Ovary (tissue), 9 donors: Measurements from ENCODE around the gene CHKB. TPM values are rescaled to one million over a fixed set of nuclear protein-coding genes. Genes with fewer than 3 reads are reported as not detected.
"Not testable (repeated sequence)": the region's sequence is repeated elsewhere in the genome, so short reads cannot be mapped to it uniquely, and the experiment has no call there.

Source experiments
- DNase-seq, 5 donors: peaks; one replicate each; pipeline ENCODE4 v3.0.0-alpha.2; 2019 to 2020
- H3K27ac ChIP-seq, 2 donors: fragments of 200-600 bp; one replicate each; pipeline versions ENCODE4 v1.5.1 to v1.8.0; 2019 to 2022
- H3K27me3 ChIP-seq: fragments of 200-600 bp; one replicate; pipeline ENCODE4 v1.8.0; 2022
- H3K36me3 ChIP-seq: fragments of 200-600 bp; sonication (generic); one replicate; pipeline ENCODE4 v1.5.1; 2019
- H3K4me1 ChIP-seq: one replicate; pipeline ENCODE4 v1.8.1; 2013; ENCODE audit warnings: mild to moderate bottlenecking, moderate library complexity; ENCODE audit not compliant: insufficient read depth
- H3K4me3 ChIP-seq: fragments of 200-600 bp; sonication (generic); one replicate; pipeline ENCODE4 v1.5.1; 2017
- H3K9me3 ChIP-seq, 2 donors: fragments of 200-600 bp in 1 of 2; sonication (generic) in 1 of 2; one replicate each; pipeline versions ENCODE4 v1.5.1 to v1.8.1; 2013 to 2019; ENCODE audit warnings: mild to moderate bottlenecking in 1 of 2, moderate library complexity in 1 of 2
- CTCF ChIP-seq, 3 donors: fragments of 450-650 bp in 2 of 3; fragments of 200-600 bp in 1 of 3; IDR thresholded peaks; one replicate each; pipeline versions ENCODE4 v1.5.1 to v1.8.0; 2016 to 2022; ENCODE audit warnings: antibody characterized with exemption in 3 of 3, mild to moderate bottlenecking in 1 of 3
- EP300 ChIP-seq: sonication (generic); formaldehyde crosslinking; IDR thresholded peaks from one replicate; pipeline ENCODE4 v1.6.1; 2017; ENCODE audit warnings: antibody characterized with exemption
- POLR2A ChIP-seq: fragments of 450-650 bp; IDR thresholded peaks from one replicate; pipeline ENCODE4 v1.6.1; 2017; ENCODE audit warnings: antibody characterized with exemption, mild to moderate bottlenecking, moderate library complexity
- WGBS, 3 donors: extraction: QIAGEN DNeasy Blood & Tissue Kit in 1 of 3; methylation state at CpG; one replicate each; pipeline versions ENCODE4 v1.1.5 to v1.1.7; 2013 to 2017; 5-methylcytosine and 5-hydroxymethylcytosine counted together
- intact Hi-C, 4 donors: fragments of 100-400 bp; cut with DNase I; formaldehyde crosslinking; loops; one replicate each; pipeline versions ENCODE4 v1.11.0 to v1.15.1; 2022 to 2023
- polyA plus RNA-seq, 2 donors: library from polyadenylated mRNA; stranded (reverse); fragments of 200-250 nt in 1 of 2; fragments of 350-450 nt in 1 of 2; fragmentation: Illumina TruSeq in 1 of 2; extraction: RNeasy Lipid Tissue Mini Kit (QIAGEN cat#74804) in 1 of 2; gene quantifications; one replicate each; pipeline ENCODE4 v1.2.3, GENCODE V29; 2013 to 2014
- total RNA-seq, 7 donors: library from RNA; depleted of rRNA in 2 of 7; stranded (reverse); fragments of >200 nt in 2 of 7; fragmentation: NEBNext Ultra II Directional in 3 of 7; extraction: Animal tissue kit (Norgen Biotek cat#: 25700) in 3 of 7; gene quantifications; one replicate each; pipeline versions ENCODE4 v1.1.0 to v1.2.4, GENCODE V29; 2016 to 2023
- donor health status: DM: no; HTN: no; CAD: no; lungs with moderate emphysema.
- donor health status: DM: no; HTN: no; CAD: no.
- donor health status: Bipolar disorder and iron deficiency.
- donor health status: DM: yes; HTN: yes; CAD: no.
- donor health status: DM: no; HTN: no; CAD: no.
- donor health status: DM: yes; HTN: yes; CAD: no.

Gene CHKB
- total and polyA plus RNA-seq, 9 donors = 34.9 to 73.2 (median 47.9) TPM

- WGBS, 3 donors = 85 to 90% (median 90%) methylated on average over 17 of the region's 17 CpGs
- no peaks in the 10 kb centered on the region for H3K9me3 ChIP-seq
- H3K4me1 ChIP-seq = no peaks in the 10 kb centered on the region
- intact Hi-C loops = no loop called here
- TF ChIP-seq CTCF (IDR thresholded peaks at IDR 0.05) (no peak), EP300 (no peak), POLR2A (no peak)
- DNase-seq = no peak
- H3K36me3 ChIP-seq = no peaks in the 10 kb centered on the region
- no peak overlapping the region for H3K27ac ChIP-seq
- no peaks in the 10 kb centered on the region for H3K27me3 ChIP-seq
- H3K4me3 ChIP-seq = no peak overlapping the region
These were observed 27.9 kb upstream of the CHKB start for GRCh38 chr22:50610581-50610980.

GRCh38 chr22:50610041-50610451 is 27.4 kb upstream of the CHKB start:
- H3K4me1 ChIP-seq = no peaks in the 10 kb centered on the region
- H3K9me3 ChIP-seq = no peaks in the 10 kb centered on the region
- no peak overlapping the region for H3K27ac ChIP-seq
- TF ChIP-seq EP300 (no peak), CTCF (IDR thresholded peaks at IDR 0.05) (no peak), POLR2A (no peak)
- no peaks in the 10 kb centered on the region for H3K36me3 ChIP-seq
- no peak for DNase-seq
- intact Hi-C loops = no loop called here
- H3K4me3 ChIP-seq = no peak overlapping the region
- H3K27me3 ChIP-seq = no peaks in the 10 kb centered on the region
- 84 to 92% (median 87%) methylated on average over 11 of the region's 11 CpGs for WGBS, 3 donors

- Histone ChIP-seq H3K4me1 (no peaks in the 10 kb centered on the region), H3K36me3 (no peaks in the 10 kb centered on the region), H3K4me3 (no peak overlapping the region), H3K9me3 (no peaks in the 10 kb centered on the region), H3K27ac (no peak overlapping the region), H3K27me3 (no peaks in the 10 kb centered on the region)
- 81 to 85% (median 82%) methylated on average over 12 of the region's 12 CpGs for WGBS, 3 donors
- TF ChIP-seq EP300 = no peak
- TF ChIP-seq POLR2A = no peak
- no peak for TF ChIP-seq CTCF (IDR thresholded peaks at IDR 0.05)
- no peak for DNase-seq
- intact Hi-C loops = no loop called here
These were observed 26.9 kb upstream of the CHKB start for GRCh38 chr22:50609599-50609998.

- Histone ChIP-seq H3K27me3 (no peaks in the 10 kb centered on the region), H3K4me1 (no peaks in the 10 kb centered on the region), H3K4me3 (no peak overlapping the region), H3K27ac (no peak overlapping the region), H3K36me3 (no peaks in the 10 kb centered on the region), H3K9me3 (no peaks in the 10 kb centered on the region)
- TF ChIP-seq EP300 = no peak
- TF ChIP-seq POLR2A = no peak
- TF ChIP-seq CTCF (IDR thresholded peaks at IDR 0.05) = no peak
- DNase-seq = no peak
- intact Hi-C loops = no loop called here
- 88 to 90% (median 90%) methylated on average over 10 of the region's 10 CpGs for WGBS, 3 donors
These were observed 26.3 kb upstream of the CHKB start for GRCh38 chr22:50608996-50609395.

GRCh38 chr22:50608058-50608840 is 25.6 kb upstream of the CHKB start:
- H3K4me3 ChIP-seq, H3K27ac ChIP-seq, H3K9me3 ChIP-seq, H3K4me1 ChIP-seq, intact Hi-C loops, H3K27me3 ChIP-seq, DNase-seq, H3K36me3 ChIP-seq: not testable (repeated sequence)
- 85 to 88% (median 87%) methylated on average over 39 of the region's 39 CpGs for WGBS, 3 donors
